Liver (tissue), 9 donors: ENCODE results near the gene GOLGA5. TPM values are rescaled to one million over a fixed set of nuclear protein-coding genes. Genes with fewer than 3 reads are reported as not detected.

Experiments used
- DNase-seq: peaks from one replicate; pipeline ENCODE4 v3.0.0-alpha.2; 2017; ENCODE audit warnings: low spot score
- H3K27ac ChIP-seq, 2 donors: one replicate each; pipeline ENCODE4 v1.7.0; 2013; ENCODE audit warnings: inconsistent platforms in 2 of 2, low read length in 2 of 2, control low read depth in 1 of 2, low read depth in 1 of 2, mild to moderate bottlenecking in 1 of 2
- H3K27me3 ChIP-seq, 4 donors: one replicate each; pipeline versions ENCODE4 v1.6.1 to v1.7.0; 2013; ENCODE audit warnings: low read length in 3 of 4, inconsistent platforms in 1 of 4, mild to moderate bottlenecking in 1 of 4, moderate library complexity in 1 of 4; ENCODE audit not compliant: control insufficient read depth in 4 of 4, insufficient read depth in 4 of 4
- H3K36me3 ChIP-seq, 4 donors: one replicate each; pipeline versions ENCODE4 v1.6.1 to v1.7.0; 2013; ENCODE audit warnings: low read length in 3 of 4, mild to moderate bottlenecking in 3 of 4, low read depth in 1 of 4, moderate library complexity in 1 of 4; ENCODE audit not compliant: control insufficient read depth in 4 of 4, insufficient read depth in 3 of 4
- H3K4me1 ChIP-seq, 4 donors: one replicate each; pipeline versions ENCODE4 v1.6.1 to v1.7.0; 2013; ENCODE audit warnings: low read length in 3 of 4, mild to moderate bottlenecking in 3 of 4, moderate library complexity in 1 of 4; ENCODE audit not compliant: control insufficient read depth in 4 of 4, insufficient read depth in 4 of 4
- H3K4me3 ChIP-seq, 3 donors: one replicate each; pipeline versions ENCODE4 v1.6.1 to v1.7.0; 2013; ENCODE audit warnings: low read length in 3 of 3, control low read depth in 1 of 3, low read depth in 1 of 3, mild to moderate bottlenecking in 1 of 3
- H3K9ac ChIP-seq, 2 donors: one replicate each; pipeline ENCODE4 v1.7.0; 2013; ENCODE audit warnings: low read length in 2 of 2, mild to moderate bottlenecking in 2 of 2, moderate library complexity in 2 of 2, control low read depth in 1 of 2, low read depth in 1 of 2
- H3K9me3 ChIP-seq, 4 donors: one replicate each; pipeline versions ENCODE4 v1.6.1 to v1.7.0; 2013; ENCODE audit warnings: low read length in 3 of 4; ENCODE audit not compliant: control insufficient read depth in 4 of 4
- ATF3 ChIP-seq: IDR thresholded peaks from 2 replicates; pipeline ENCODE4 v1.6.1; 2016; ENCODE audit warnings: antibody characterized with exemption
- CTCF ChIP-seq: fragments of 150-350 bp; IDR thresholded peaks from 2 replicates; pipeline ENCODE4 v1.5.1; 2017; ENCODE audit warnings: improper control_type of control experiment, low read depth, low read length; ENCODE audit not compliant: missing input control
- EGR1 ChIP-seq, 2 donors: IDR thresholded peaks; 2 replicates each; pipeline ENCODE4 v1.6.1; 2016 to 2018; ENCODE audit warnings: antibody characterized with exemption in 2 of 2, low read depth in 2 of 2
- FOXA1 ChIP-seq: IDR thresholded peaks from 2 replicates; pipeline ENCODE4 v1.6.1; 2016; ENCODE audit warnings: antibody characterized with exemption
- FOXA2 ChIP-seq: IDR thresholded peaks from 2 replicates; pipeline ENCODE4 v1.6.1; 2016; ENCODE audit warnings: antibody characterized with exemption
- GABPA ChIP-seq, 2 donors: IDR thresholded peaks in 1 of 2; conservative IDR thresholded peaks in 1 of 2; 2 replicates each; pipeline ENCODE4 v1.6.1; 2016; ENCODE audit warnings: antibody characterized with exemption in 2 of 2, mild to moderate bottlenecking in 1 of 2, moderate library complexity in 1 of 2
- HNF4A ChIP-seq, 2 donors: conservative IDR thresholded peaks; 2 replicates each; pipeline ENCODE4 v1.6.1; 2016; ENCODE audit warnings: antibody characterized with exemption in 2 of 2, mild to moderate bottlenecking in 2 of 2
- HNF4G ChIP-seq: IDR thresholded peaks from 2 replicates; pipeline ENCODE4 v1.6.1; 2016; ENCODE audit warnings: antibody characterized with exemption
- JUND ChIP-seq, 2 donors: IDR thresholded peaks; 2 replicates each; pipeline ENCODE4 v1.6.1; 2016; ENCODE audit warnings: antibody characterized with exemption in 2 of 2
- MAX ChIP-seq: IDR thresholded peaks from 2 replicates; pipeline ENCODE4 v1.6.1; 2016; ENCODE audit warnings: antibody characterized with exemption
- NR2F2 ChIP-seq: IDR thresholded peaks from 2 replicates; pipeline ENCODE4 v1.6.1; 2016; ENCODE audit warnings: antibody characterized with exemption
- RAD21 ChIP-seq, 2 donors: IDR thresholded peaks; 2 replicates each; pipeline ENCODE4 v1.6.1; 2016; ENCODE audit warnings: antibody characterized with exemption in 2 of 2, mild to moderate bottlenecking in 2 of 2
- REST ChIP-seq: IDR thresholded peaks from 2 replicates; pipeline ENCODE4 v1.6.1; 2016; ENCODE audit warnings: antibody characterized with exemption, mild to moderate bottlenecking
- RXRA ChIP-seq, 2 donors: IDR thresholded peaks; 2 replicates each; pipeline ENCODE4 v1.6.1; 2017 to 2018; ENCODE audit warnings: antibody characterized with exemption in 2 of 2, mild to moderate bottlenecking in 1 of 2
- TAF1 ChIP-seq: conservative IDR thresholded peaks from 2 replicates; pipeline ENCODE4 v1.6.1; 2016; ENCODE audit warnings: antibody characterized with exemption, mild to moderate bottlenecking
- YY1 ChIP-seq: IDR thresholded peaks from 2 replicates; pipeline ENCODE4 v1.6.1; 2016; ENCODE audit warnings: antibody characterized with exemption, mild to moderate bottlenecking
- ZBTB33 ChIP-seq: IDR thresholded peaks from 2 replicates; pipeline ENCODE4 v1.6.1; 2016; ENCODE audit warnings: antibody characterized with exemption
- WGBS: extraction: QIAGEN DNeasy Blood & Tissue Kit; methylation state at CpG from one replicate; pipeline ENCODE4 v1.1.7; 2013; 5-methylcytosine and 5-hydroxymethylcytosine counted together
- polyA plus RNA-seq, 2 donors: library from polyadenylated mRNA; stranded (reverse) in 1 of 2; unstranded in 1 of 2; fragments of 200-250 nt in 1 of 2; fragments of >200 nt in 1 of 2; fragmentation: Nextera tagmentation in 1 of 2; extraction: Ambion mirVana in 1 of 2; gene quantifications; one replicate each; pipeline versions ENCODE4 v1.2.1 to v1.2.3, GENCODE V29; 2013 to 2015
- total RNA-seq, 2 donors: library from RNA; depleted of rRNA; stranded (reverse); fragments of >200 nt; gene quantifications; one replicate each; pipeline ENCODE4 v1.2.3, GENCODE V29; 2014
- donor health status: healthy.
- donor health status: healthy.
- donor health status: healthy.
- donor health status: healthy.
- donor health status: healthy.

GOLGA5 gene
- total and polyA plus RNA-seq, 4 donors = 19.2 to 39.9 (median 28.2) TPM

GRCh38 chr14:92847278-92847677 is 53.2 kb downstream of the GOLGA5 start (continued):
- no peak for TF ChIP-seq REST
- no peak for TF ChIP-seq EGR1 (IDR thresholded peaks at IDR 0.05; ENCODE audit: low read depth in 2 of 2)
- no peak for TF ChIP-seq ATF3
- no peak for TF ChIP-seq GABPA (IDR thresholded peaks at IDR 0.05 in 1 of 2, conservative IDR thresholded peaks at IDR 0.05 in 1 of 2)

- Histone ChIP-seq H3K36me3 (no peaks in the 10 kb centered on the region), H3K9ac (no peak overlapping the region), H3K27ac (no peak overlapping the region), H3K27me3 (no peaks in the 10 kb centered on the region), H3K4me1 (no peaks in the 10 kb centered on the region), H3K9me3 (no peaks in the 10 kb centered on the region), H3K4me3 (no peak overlapping the region)
- no peak for DNase-seq
- TF ChIP-seq ATF3 (no peak), FOXA2 (no peak), ZBTB33 (no peak), HNF4A (conservative IDR thresholded peaks at IDR 0.05) (no peak), JUND (IDR thresholded peaks at IDR 0.05) (no peak), TAF1 (no peak), REST (no peak), RAD21 (IDR thresholded peaks at IDR 0.05) (no peak), GABPA (IDR thresholded peaks at IDR 0.05 in 1 of 2, conservative IDR thresholded peaks at IDR 0.05 in 1 of 2) (no peak), NR2F2 (no peak), EGR1 (IDR thresholded peaks at IDR 0.05; ENCODE audit: low read depth in 2 of 2) (no peak), RXRA (IDR thresholded peaks at IDR 0.05) (no peak), CTCF (no peak), MAX (no peak), HNF4G (no peak), FOXA1 (no peak), YY1 (no peak)
- WGBS = 69% methylated on average over 2 of the region's 2 CpGs
These were observed 53.6 kb downstream of the GOLGA5 start for GRCh38 chr14:92847749-92848148.
